PC-9 (cell line): ENCODE results near the gene ZNF341.

Experiments used
- EZH2 ChIP-seq: fragments of 200-600 bp; sonication (generic); IDR thresholded peaks from 2 replicates; pipeline ENCODE4 v1.8.0; 2017; ENCODE audit warnings: antibody characterized with exemption, low read depth
- TF ChIP-seq, protein P1 (sequence below): fragments of 200-600 bp; sonication (generic); conservative IDR thresholded peaks from 2 replicates; pipeline ENCODE4 v1.6.1; 2017; ENCODE audit warnings: mixed run types, antibody characterized with exemption, mild to moderate bottlenecking, moderate library complexity

GRCh38 chr20:33730946-33731692 is 677 bp upstream of the ZNF341 start:
- no peak for TF ChIP-seq EZH2
- TF ChIP-seq, protein P1, sequence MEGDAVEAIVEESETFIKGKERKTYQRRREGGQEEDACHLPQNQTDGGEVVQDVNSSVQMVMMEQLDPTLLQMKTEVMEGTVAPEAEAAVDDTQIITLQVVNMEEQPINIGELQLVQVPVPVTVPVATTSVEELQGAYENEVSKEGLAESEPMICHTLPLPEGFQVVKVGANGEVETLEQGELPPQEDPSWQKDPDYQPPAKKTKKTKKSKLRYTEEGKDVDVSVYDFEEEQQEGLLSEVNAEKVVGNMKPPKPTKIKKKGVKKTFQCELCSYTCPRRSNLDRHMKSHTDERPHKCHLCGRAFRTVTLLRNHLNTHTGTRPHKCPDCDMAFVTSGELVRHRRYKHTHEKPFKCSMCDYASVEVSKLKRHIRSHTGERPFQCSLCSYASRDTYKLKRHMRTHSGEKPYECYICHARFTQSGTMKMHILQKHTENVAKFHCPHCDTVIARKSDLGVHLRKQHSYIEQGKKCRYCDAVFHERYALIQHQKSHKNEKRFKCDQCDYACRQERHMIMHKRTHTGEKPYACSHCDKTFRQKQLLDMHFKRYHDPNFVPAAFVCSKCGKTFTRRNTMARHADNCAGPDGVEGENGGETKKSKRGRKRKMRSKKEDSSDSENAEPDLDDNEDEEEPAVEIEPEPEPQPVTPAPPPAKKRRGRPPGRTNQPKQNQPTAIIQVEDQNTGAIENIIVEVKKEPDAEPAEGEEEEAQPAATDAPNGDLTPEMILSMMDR = no peak
